Measurements from ENCODE around the gene PKNOX2. TPM values are rescaled to one million over a fixed set of nuclear protein-coding genes. Genes with fewer than 3 reads are reported as not detected.

PKNOX2 gene
- total RNA-seq, 4 donors from 2014 or later, result 0.27 to 4.8 (median 0.75) TPM; not detected in 1

DNA sequence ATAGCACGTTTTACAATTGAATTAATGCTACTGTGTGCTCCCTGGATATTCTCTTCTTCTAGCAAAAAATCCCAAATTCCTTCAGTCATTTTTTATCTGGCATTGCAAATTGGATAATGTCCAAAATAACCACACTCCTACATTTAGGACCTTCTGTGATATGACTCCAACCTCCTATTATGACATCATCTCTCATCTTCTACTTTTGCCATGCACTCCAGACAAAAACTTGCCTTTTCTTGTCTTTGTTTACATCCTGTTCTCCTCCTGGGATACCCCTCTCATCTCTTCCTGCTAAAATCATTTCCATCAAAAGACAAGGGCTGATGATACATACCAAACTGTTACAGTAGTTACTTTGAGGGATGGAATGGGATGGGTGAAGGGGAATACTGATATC, 32.5 kb upstream of the PKNOX2 start:
- Histone ChIP-seq H3K4me1 (no peaks in the 10 kb centered on the region), H3K9me3 (no peaks in the 10 kb centered on the region), H3K27me3 (peaks cover 19% of the 10 kb centered on the region), H3K27ac (no peak overlapping the region), H3K4me3 (no peak overlapping the region), H3K36me3 (no peaks in the 10 kb centered on the region)
- TF ChIP-seq, protein P1, sequence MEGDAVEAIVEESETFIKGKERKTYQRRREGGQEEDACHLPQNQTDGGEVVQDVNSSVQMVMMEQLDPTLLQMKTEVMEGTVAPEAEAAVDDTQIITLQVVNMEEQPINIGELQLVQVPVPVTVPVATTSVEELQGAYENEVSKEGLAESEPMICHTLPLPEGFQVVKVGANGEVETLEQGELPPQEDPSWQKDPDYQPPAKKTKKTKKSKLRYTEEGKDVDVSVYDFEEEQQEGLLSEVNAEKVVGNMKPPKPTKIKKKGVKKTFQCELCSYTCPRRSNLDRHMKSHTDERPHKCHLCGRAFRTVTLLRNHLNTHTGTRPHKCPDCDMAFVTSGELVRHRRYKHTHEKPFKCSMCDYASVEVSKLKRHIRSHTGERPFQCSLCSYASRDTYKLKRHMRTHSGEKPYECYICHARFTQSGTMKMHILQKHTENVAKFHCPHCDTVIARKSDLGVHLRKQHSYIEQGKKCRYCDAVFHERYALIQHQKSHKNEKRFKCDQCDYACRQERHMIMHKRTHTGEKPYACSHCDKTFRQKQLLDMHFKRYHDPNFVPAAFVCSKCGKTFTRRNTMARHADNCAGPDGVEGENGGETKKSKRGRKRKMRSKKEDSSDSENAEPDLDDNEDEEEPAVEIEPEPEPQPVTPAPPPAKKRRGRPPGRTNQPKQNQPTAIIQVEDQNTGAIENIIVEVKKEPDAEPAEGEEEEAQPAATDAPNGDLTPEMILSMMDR (IDR thresholded peaks at IDR 0.05), result no peak
- no peak for TF ChIP-seq EP300 (IDR thresholded peaks at IDR 0.05; ENCODE audit: low read depth)
- no peak for TF ChIP-seq POLR2A (IDR thresholded peaks at IDR 0.05)
- TF ChIP-seq POLR2AphosphoS5 (IDR thresholded peaks at IDR 0.05), result no peak
- in situ Hi-C loops (cut with MboI; ENCODE audit: low pct_ligation_motif_present in 1 of 4, low pct_unique_long_range_greater_than_20kb in 1 of 4, low sequenced_read_pairs in 3 of 4) (loop anchor here (10.0 to 25.0 kb wide), 3 partner anchors 157 to 177 kb away; partner anchors contain the start of gene CCDC15 (in 3 of the 4)), intact Hi-C loops (cut with DNase I; ENCODE audit: low total_unique reads) (no loop called here)
- WGBS, 2 donors (ENCODE audit: low coverage in 1 of 2), result 56 to 60% methylated on average over 1 of the region's 1 CpG
- no peak for DNase-seq

DNA sequence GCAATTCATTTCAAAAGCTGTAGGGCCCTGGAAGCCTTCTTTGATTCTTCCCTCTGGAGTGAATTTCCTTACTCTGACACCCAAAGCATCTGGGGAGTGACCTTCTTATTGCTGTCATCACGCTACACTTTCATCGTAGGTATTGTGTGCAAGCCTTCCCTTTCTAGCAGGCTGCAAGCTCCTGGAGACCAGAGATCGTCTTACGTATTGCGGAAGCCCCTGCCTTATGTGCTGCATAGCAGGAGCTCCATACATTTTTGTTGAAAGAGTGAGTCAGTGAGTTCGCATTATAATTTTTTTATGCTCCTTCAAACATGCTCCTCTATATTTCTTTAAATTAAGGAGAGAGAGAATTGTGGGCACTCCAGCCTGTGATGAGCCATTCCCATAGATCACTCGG, 32.0 kb upstream of the PKNOX2 start:
- Histone ChIP-seq H3K36me3 (no peaks in the 10 kb centered on the region), H3K9me3 (no peaks in the 10 kb centered on the region), H3K27me3 (peaks cover 15% of the 10 kb centered on the region), H3K27ac (no peak overlapping the region), H3K4me1 (no peaks in the 10 kb centered on the region), H3K4me3 (no peak overlapping the region)
- no peak for DNase-seq
- intact Hi-C loops (cut with DNase I; ENCODE audit: low total_unique reads), result no loop called here
- in situ Hi-C loops (cut with MboI; ENCODE audit: low pct_ligation_motif_present in 1 of 4, low pct_unique_long_range_greater_than_20kb in 1 of 4, low sequenced_read_pairs in 3 of 4), result loop anchor here (10.0 to 25.0 kb wide), 3 partner anchors 158 to 178 kb away; partner anchors contain the start of gene CCDC15 (in 3 of the 4)
- WGBS, 2 donors (ENCODE audit: low coverage in 1 of 2), result 83 to 87% methylated on average over 6 to 7 of the region's 7 CpGs
- TF ChIP-seq EP300 (IDR thresholded peaks at IDR 0.05; ENCODE audit: low read depth) (no peak), POLR2A (IDR thresholded peaks at IDR 0.05) (no peak), POLR2AphosphoS5 (IDR thresholded peaks at IDR 0.05) (no peak)

DNA sequence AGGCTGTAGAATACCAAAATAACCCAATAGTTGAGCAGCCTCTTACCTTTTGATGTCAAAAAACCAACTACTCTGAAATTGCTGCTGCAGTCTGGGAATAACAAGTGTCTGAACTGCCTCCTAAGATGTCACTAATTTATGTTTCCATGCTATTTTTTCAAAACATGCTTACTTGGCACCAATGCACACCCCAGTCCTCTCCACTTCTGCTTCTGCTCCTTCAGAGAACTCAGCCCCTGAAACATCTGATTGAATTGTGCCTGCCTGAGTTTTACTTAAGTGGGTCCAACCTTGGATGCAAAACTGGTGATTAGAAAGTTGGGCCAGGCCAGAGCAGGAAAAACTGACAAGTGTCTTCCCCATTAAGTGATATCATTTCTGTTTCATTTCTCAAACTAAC, 28.6 kb upstream of the PKNOX2 start:
- no peak overlapping the region for H3K27ac ChIP-seq
- no peaks in the 10 kb centered on the region for H3K9me3 ChIP-seq
- TF ChIP-seq POLR2A (IDR thresholded peaks at IDR 0.05) (no peak), EP300 (IDR thresholded peaks at IDR 0.05; ENCODE audit: low read depth) (no peak), POLR2AphosphoS5 (IDR thresholded peaks at IDR 0.05) (no peak)
- TF ChIP-seq, protein P1 (IDR thresholded peaks at IDR 0.05), result no peak
- no peaks in the 10 kb centered on the region for H3K36me3 ChIP-seq
- no peak overlapping the region for H3K4me3 ChIP-seq
- intact Hi-C loops (cut with DNase I; ENCODE audit: low total_unique reads), result loop anchor here (5.0 kb wide), 1 partner anchor 174 kb away; no protein-coding TSS in a partner anchor
- H3K4me1 ChIP-seq, result no peaks in the 10 kb centered on the region
- H3K27me3 ChIP-seq, result peaks cover 24% of the 10 kb centered on the region
- in situ Hi-C loops (cut with MboI; ENCODE audit: low pct_ligation_motif_present in 1 of 4, low pct_unique_long_range_greater_than_20kb in 1 of 4, low sequenced_read_pairs in 3 of 4), result loop anchor here (10.0 to 25.0 kb wide), 3 partner anchors 161 to 181 kb away; partner anchors contain the start of gene CCDC15 (in 3 of the 4)
- DNase-seq, result no peak

DNA sequence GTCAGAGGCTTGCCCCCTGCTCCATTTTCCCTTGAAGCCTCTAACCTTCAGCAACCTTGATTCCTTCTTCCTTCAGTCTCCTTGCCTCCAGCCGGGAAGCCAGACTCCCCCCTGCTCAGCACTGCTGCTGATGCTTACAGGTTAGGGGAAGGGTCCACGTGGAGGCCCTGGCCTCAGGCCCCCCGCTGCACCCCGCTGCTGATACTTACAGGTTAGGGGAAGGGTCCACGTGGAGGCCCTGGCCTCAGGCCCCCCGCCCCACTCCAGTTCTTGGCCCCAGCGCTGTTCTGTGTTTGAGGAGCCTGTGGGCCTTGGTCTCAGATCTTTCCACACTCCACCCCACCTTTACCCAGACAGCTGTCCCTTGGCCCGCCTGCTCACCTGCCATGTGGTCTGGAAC, 25.6 kb upstream of the PKNOX2 start:
- intact Hi-C loops (cut with DNase I; ENCODE audit: low total_unique reads) (loop anchor here (5.0 kb wide), 1 partner anchor 177 kb away; no protein-coding TSS in a partner anchor), in situ Hi-C loops (cut with MboI; ENCODE audit: low pct_ligation_motif_present in 1 of 4, low pct_unique_long_range_greater_than_20kb in 1 of 4, low sequenced_read_pairs in 3 of 4) (loop anchor here (10.0 to 25.0 kb wide), 3 partner anchors 164 to 184 kb away; partner anchors contain the start of gene CCDC15 (in 3 of the 4))
- no peaks in the 10 kb centered on the region for H3K36me3 ChIP-seq
- H3K4me3 ChIP-seq, result no peak overlapping the region
- H3K4me1 ChIP-seq, result peaks cover 0 to 4% (median 0%) of the 10 kb centered on the region in 4 donors
- H3K27me3 ChIP-seq, result peaks cover 31% of the 10 kb centered on the region
- no peak for DNase-seq
- TF ChIP-seq POLR2A (IDR thresholded peaks at IDR 0.05) (no peak), POLR2AphosphoS5 (IDR thresholded peaks at IDR 0.05) (no peak), EP300 (IDR thresholded peaks at IDR 0.05; ENCODE audit: low read depth) (no peak)
- TF ChIP-seq, protein P1 (IDR thresholded peaks at IDR 0.05), result no peak
- H3K27ac ChIP-seq, result no peak overlapping the region
- 74 to 80% methylated on average over 2 to 8 of the region's 8 CpGs for WGBS, 2 donors (ENCODE audit: low coverage in 1 of 2)
- H3K9me3 ChIP-seq, result no peaks in the 10 kb centered on the region

Measured in transverse colon (tissue), 4 donors.